Measurements from ENCODE around the gene RPL11.
"Not testable (repeated sequence)": the region's sequence is repeated elsewhere in the genome, so short reads cannot be mapped to it uniquely, and the experiment has no call there.

RPL11 gene

GRCh38 chr1:23722652-23723051 is 31.0 kb downstream of the RPL11 start:
- H3K4me3 ChIP-seq (ENCODE audit: insufficient read depth, low read depth, low read length), result no peak overlapping the region
- H3K27me3 ChIP-seq (ENCODE audit: control insufficient read depth, insufficient read depth, low read length, poor library complexity, severe bottlenecking), result no peaks in the 10 kb centered on the region
- no peaks in the 10 kb centered on the region for H3K9me3 ChIP-seq (ENCODE audit: control insufficient read depth, low read length)
- H3K27ac ChIP-seq (ENCODE audit: insufficient read depth, low read depth, low read length, poor library complexity, severe bottlenecking), result no peak overlapping the region
- H3K4me1 ChIP-seq (ENCODE audit: control insufficient read depth, insufficient read depth, low read length), result no peaks in the 10 kb centered on the region
- 77 to 84% methylated on average over 3 of the region's 3 CpGs for WGBS, 2 experiments
- no peaks in the 10 kb centered on the region for H3K36me3 ChIP-seq (ENCODE audit: control insufficient read depth, insufficient read depth, low read length)

GRCh38 chr1:23726686-23727085 is 35.1 kb downstream of the RPL11 start:
- Histone ChIP-seq H3K4me3 (ENCODE audit: insufficient read depth, low read depth, low read length) (no peak overlapping the region), H3K27ac (ENCODE audit: insufficient read depth, low read depth, low read length, poor library complexity, severe bottlenecking) (no peak overlapping the region), H3K4me1 (ENCODE audit: control insufficient read depth, insufficient read depth, low read length) (no peaks in the 10 kb centered on the region), H3K9me3 (ENCODE audit: control insufficient read depth, low read length) (no peaks in the 10 kb centered on the region), H3K36me3 (ENCODE audit: control insufficient read depth, insufficient read depth, low read length) (no peaks in the 10 kb centered on the region), H3K27me3 (ENCODE audit: control insufficient read depth, insufficient read depth, low read length, poor library complexity, severe bottlenecking) (no peaks in the 10 kb centered on the region)
- WGBS, 2 experiments, result 87 to 100% methylated on average over 1 of the region's 2 CpGs

GRCh38 chr1:23727362-23727811 is 35.8 kb downstream of the RPL11 start:
- H3K4me1 ChIP-seq (ENCODE audit: control insufficient read depth, insufficient read depth, low read length), result no peaks in the 10 kb centered on the region

GRCh38 chr1:23732363-23733224 is 41.0 kb downstream of the RPL11 start:
- Histone ChIP-seq H3K4me1 (ENCODE audit: control insufficient read depth, insufficient read depth, low read length) (no peaks in the 10 kb centered on the region), H3K36me3 (ENCODE audit: control insufficient read depth, insufficient read depth, low read length) (no peaks in the 10 kb centered on the region), H3K9me3 (ENCODE audit: control insufficient read depth, low read length) (no peaks in the 10 kb centered on the region), H3K27ac (ENCODE audit: insufficient read depth, low read depth, low read length, poor library complexity, severe bottlenecking) (no peak overlapping the region), H3K4me3 (ENCODE audit: insufficient read depth, low read depth, low read length) (no peak overlapping the region), H3K27me3 (ENCODE audit: control insufficient read depth, insufficient read depth, low read length, poor library complexity, severe bottlenecking) (no peaks in the 10 kb centered on the region)
- WGBS, 2 experiments, result 95 to 96% methylated on average over 10 of the region's 10 CpGs

More at GRCh38 chr1:23727362-23727811, 35.8 kb downstream of the RPL11 start:
- Histone ChIP-seq H3K27ac (ENCODE audit: insufficient read depth, low read depth, low read length, poor library complexity, severe bottlenecking) (no peak overlapping the region), H3K36me3 (ENCODE audit: control insufficient read depth, insufficient read depth, low read length) (no peaks in the 10 kb centered on the region), H3K4me3 (ENCODE audit: insufficient read depth, low read depth, low read length) (no peak overlapping the region), H3K27me3 (ENCODE audit: control insufficient read depth, insufficient read depth, low read length, poor library complexity, severe bottlenecking) (no peaks in the 10 kb centered on the region), H3K9me3 (ENCODE audit: control insufficient read depth, low read length) (no peaks in the 10 kb centered on the region)
- 90 to 92% methylated on average over 9 of the region's 9 CpGs for WGBS, 2 experiments

- 92 to 96% methylated on average over 5 of the region's 5 CpGs for WGBS, 2 experiments
- H3K36me3 ChIP-seq (ENCODE audit: control insufficient read depth, insufficient read depth, low read length); H3K4me1 ChIP-seq (ENCODE audit: control insufficient read depth, insufficient read depth, low read length); H3K9me3 ChIP-seq (ENCODE audit: control insufficient read depth, low read length); H3K27ac ChIP-seq (ENCODE audit: insufficient read depth, low read depth, low read length, poor library complexity, severe bottlenecking); H3K4me3 ChIP-seq (ENCODE audit: insufficient read depth, low read depth, low read length); H3K27me3 ChIP-seq (ENCODE audit: control insufficient read depth, insufficient read depth, low read length, poor library complexity, severe bottlenecking): not testable (repeated sequence)
These were observed 41.7 kb downstream of the RPL11 start for GRCh38 chr1:23733281-23733680.

GRCh38 chr1:23736437-23737134 is 45.0 kb downstream of the RPL11 start:
- Histone ChIP-seq H3K27me3 (ENCODE audit: control insufficient read depth, insufficient read depth, low read length, poor library complexity, severe bottlenecking) (no peaks in the 10 kb centered on the region), H3K36me3 (ENCODE audit: control insufficient read depth, insufficient read depth, low read length) (no peaks in the 10 kb centered on the region), H3K27ac (ENCODE audit: insufficient read depth, low read depth, low read length, poor library complexity, severe bottlenecking) (no peak overlapping the region), H3K4me3 (ENCODE audit: insufficient read depth, low read depth, low read length) (no peak overlapping the region), H3K9me3 (ENCODE audit: control insufficient read depth, low read length) (no peaks in the 10 kb centered on the region), H3K4me1 (ENCODE audit: control insufficient read depth, insufficient read depth, low read length) (no peaks in the 10 kb centered on the region)
- 92 to 96% methylated on average over 7 of the region's 7 CpGs for WGBS, 2 experiments

- 96 to 97% methylated on average over 4 to 5 of the region's 5 CpGs for WGBS, 2 experiments
- H3K36me3 ChIP-seq (ENCODE audit: control insufficient read depth, insufficient read depth, low read length), result no peaks in the 10 kb centered on the region
- H3K27ac ChIP-seq (ENCODE audit: insufficient read depth, low read depth, low read length, poor library complexity, severe bottlenecking), result no peak overlapping the region
- H3K4me3 ChIP-seq (ENCODE audit: insufficient read depth, low read depth, low read length), result no peak overlapping the region
- no peaks in the 10 kb centered on the region for H3K4me1 ChIP-seq (ENCODE audit: control insufficient read depth, insufficient read depth, low read length)
- no peaks in the 10 kb centered on the region for H3K9me3 ChIP-seq (ENCODE audit: control insufficient read depth, low read length)
- no peaks in the 10 kb centered on the region for H3K27me3 ChIP-seq (ENCODE audit: control insufficient read depth, insufficient read depth, low read length, poor library complexity, severe bottlenecking)
These were observed 50.0 kb downstream of the RPL11 start for GRCh38 chr1:23741609-23742008.

GRCh38 chr1:23742670-23743286 is 51.2 kb downstream of the RPL11 start:
- H3K36me3 ChIP-seq (ENCODE audit: control insufficient read depth, insufficient read depth, low read length), result no peaks in the 10 kb centered on the region
- 16% methylated on average over 28 of the region's 28 CpGs for whole genome bisulfite sequencing, 2 experiments

GRCh38 chr1:23743287-23744152 is 51.9 kb downstream of the RPL11 start, which contains the start of gene ELOA:
Gene ELOA, plus strand, starts transcription at chr1:23743471. Its CDS starts 33 bp downstream, at chr1:23743504.
- H3K4me1 ChIP-seq (ENCODE audit: control insufficient read depth, insufficient read depth, low read length), result no peaks in the 10 kb centered on the region
- no peaks in the 10 kb centered on the region for H3K36me3 ChIP-seq (ENCODE audit: control insufficient read depth, insufficient read depth, low read length)
- peak within 1 kb of the TSS; percentile 68 for H3K4me3 ChIP-seq (ENCODE audit: insufficient read depth, low read depth, low read length)
- no peak within 1 kb of the TSS for H3K27ac ChIP-seq (ENCODE audit: insufficient read depth, low read depth, low read length, poor library complexity, severe bottlenecking)
- H3K27me3 ChIP-seq (ENCODE audit: control insufficient read depth, insufficient read depth, low read length, poor library complexity, severe bottlenecking), result no peaks in the 10 kb centered on the region
- 0% methylated on average over 119 of the region's 119 CpGs for WGBS, 2 experiments
- no peaks in the 10 kb centered on the region for H3K9me3 ChIP-seq (ENCODE audit: control insufficient read depth, low read length)

More at GRCh38 chr1:23742670-23743286, 51.2 kb downstream of the RPL11 start:
- Histone ChIP-seq H3K27ac (ENCODE audit: insufficient read depth, low read depth, low read length, poor library complexity, severe bottlenecking) (no peak overlapping the region), H3K4me3 (ENCODE audit: insufficient read depth, low read depth, low read length) (peak overlapping the region; percentile 68), H3K4me1 (ENCODE audit: control insufficient read depth, insufficient read depth, low read length) (no peaks in the 10 kb centered on the region), H3K9me3 (ENCODE audit: control insufficient read depth, low read length) (no peaks in the 10 kb centered on the region), H3K27me3 (ENCODE audit: control insufficient read depth, insufficient read depth, low read length, poor library complexity, severe bottlenecking) (no peaks in the 10 kb centered on the region)

Measured in ectodermal cell (in vitro differentiated cells).